ENCODE data around the gene ANHX.
"Not testable (repeated sequence)": the region's sequence is repeated elsewhere in the genome, so short reads cannot be mapped to it uniquely, and the experiment has no call there.

ANHX gene

DNA sequence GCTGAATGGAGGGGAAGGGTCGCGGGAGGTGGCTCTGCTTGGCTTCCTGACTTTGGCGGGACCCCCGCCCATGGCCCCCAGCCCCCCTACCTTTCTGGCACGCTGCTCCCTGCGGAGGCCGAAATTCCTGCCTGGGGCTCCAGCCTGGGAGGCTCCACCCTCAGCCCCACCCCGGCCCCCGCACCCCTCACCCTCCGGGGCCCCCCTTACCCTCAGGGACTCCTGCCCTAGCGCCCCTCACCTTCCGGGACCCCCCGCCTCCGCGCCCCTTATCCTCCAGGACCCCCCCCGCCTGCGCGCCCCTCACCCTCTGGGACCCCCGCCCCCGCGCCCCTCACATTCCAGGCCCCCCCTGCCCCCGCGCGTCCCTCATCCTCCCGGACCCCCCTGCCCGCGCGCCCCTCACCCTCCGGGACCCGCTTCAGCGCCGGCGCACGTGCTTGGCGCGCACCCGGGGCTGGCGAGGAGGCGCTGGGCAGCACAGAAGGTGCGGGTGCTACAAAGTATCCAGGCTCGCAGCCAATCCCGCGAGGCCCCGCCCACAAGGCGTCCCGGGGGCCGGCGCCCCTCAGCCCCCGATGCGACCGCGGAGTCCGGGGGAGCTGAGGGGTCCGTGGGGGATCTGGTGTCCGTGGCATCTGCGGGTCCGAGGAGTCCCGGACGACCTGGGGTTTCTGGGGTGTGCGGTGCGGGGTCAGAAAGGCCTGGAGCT, at the start of gene ANHX:
ANHX (minus strand) TSS at position 477 of the 712 bp plus-strand sequence. CDS start 1,521 bp downstream, outside the sequence.
- no peak for DNase-seq (ENCODE audit: low read depth)

DNA sequence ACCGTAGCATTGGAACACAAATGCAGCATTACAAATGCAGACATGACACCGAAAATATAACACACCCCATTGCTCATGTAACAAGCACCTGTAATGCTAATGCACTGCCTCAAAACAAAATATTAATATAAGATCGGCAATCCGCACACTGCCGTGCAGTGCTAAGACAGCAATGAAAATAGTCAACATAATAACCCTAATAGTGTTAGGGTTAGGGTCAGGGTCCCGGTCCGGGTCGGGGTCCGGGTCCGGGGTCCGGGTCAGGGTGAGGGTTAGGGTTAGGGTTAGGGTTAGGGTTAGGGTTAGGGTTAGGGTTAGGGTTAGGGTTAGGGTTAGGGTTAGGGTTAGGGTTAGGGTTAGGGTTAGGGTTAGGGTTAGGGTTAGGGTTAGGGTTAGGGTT, 29.0 kb upstream of the ANHX start:
- not testable (repeated sequence) for DNase-seq (ENCODE audit: low read depth)

DNA sequence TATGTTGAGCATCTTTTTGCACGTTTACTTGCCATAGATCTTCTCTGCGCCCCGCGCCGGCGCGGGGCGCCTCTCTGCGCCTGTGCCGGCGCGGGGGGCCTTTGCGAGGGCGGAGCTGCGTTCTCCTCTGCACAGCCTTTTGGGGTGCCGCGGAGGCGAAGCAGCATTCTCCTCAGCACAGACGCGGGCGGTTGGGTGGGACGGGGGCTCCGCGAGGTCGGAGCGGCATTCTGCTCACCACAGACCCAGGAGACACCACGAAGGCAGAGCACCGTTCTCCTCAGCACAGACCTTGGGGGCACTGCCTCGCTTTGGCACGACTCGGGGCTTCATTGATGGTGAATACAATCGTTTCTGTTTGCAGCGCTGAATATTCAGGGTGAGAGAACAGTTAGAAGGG, 28.5 kb upstream of the ANHX start:
- DNase-seq (ENCODE audit: low read depth): no peak

DNA sequence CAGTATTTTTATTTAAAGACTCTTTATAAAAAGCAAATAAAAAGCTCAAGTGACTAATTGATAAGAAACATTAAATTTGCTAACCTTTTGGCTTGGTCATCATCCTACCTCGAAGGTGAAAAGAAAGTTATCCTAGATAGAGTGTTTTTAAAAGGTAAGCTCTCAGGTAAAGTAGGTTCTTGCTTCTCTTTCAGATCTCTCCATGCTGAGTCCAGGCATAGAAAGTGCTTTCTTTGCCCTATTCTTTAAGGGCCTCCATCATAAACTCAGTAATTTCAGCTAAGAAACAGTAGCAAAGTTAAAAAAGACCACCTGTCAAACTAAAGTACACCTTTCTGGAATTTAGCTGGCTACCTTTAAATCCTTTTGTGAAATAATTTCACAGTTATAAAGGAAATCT, 20.6 kb upstream of the ANHX start:
- DNase-seq (ENCODE audit: low read depth): no peak

DNA sequence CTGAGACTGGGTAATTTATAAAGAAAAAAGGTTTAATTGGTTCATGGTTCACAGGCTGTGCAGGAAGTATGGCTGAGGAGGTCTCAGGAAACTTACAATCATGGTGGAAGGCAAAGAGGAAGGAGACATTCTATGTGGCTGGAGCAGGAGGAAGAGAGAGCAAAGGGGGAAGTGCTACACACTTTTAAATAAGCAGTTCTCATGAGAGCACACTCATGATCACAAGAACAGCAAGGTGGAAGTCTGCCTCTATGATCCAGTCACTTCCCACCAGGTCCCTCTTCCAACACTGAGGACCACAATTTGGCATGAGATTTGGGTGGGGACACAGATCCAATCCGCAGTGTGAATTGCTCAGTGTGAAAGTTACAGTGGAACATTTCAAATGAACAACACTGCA, 20.2 kb upstream of the ANHX start:
- DNase-seq (ENCODE audit: low read depth): not testable (repeated sequence)

DNA sequence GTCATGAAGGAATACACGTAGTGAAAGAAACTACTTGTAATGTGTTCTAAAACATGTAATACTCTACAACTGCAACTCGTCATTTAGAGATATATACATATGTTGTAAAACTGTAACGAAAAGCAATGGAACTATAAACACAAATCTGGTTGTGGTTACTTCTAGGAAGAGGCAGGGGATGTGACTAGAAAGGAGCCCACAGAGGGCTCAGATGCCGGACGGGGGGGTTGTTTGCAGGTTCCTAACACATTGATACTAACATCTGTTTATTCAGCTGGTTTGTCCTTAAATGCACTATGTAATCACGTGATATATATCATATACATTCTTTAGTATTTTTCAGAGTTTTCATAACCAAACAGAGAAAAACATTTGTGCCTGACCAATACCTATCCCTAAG, 16.1 kb upstream of the ANHX start:
- DNase-seq (ENCODE audit: low read depth): no peak

DNA sequence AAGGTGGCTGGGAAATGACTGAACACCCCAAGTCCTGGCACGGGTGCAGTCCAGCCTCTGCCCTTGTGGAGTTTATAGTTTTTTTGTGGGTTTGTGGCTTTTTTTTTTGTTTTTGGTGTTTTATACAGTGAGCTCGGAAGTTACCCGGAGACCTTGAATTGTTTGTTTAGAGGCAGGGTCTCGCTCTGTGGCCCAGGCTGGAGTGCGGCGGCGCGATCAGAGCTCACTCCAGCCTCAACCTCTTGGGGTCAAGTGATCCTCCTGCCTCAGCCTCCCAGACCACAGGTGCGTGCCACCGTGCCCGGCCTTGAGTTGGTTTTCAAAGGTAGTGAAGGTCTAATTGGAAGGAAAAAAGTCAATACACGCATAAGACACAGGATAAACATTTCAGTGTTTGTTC, 879 bp upstream of the ANHX start:
- DNase-seq (ENCODE audit: low read depth): no peak

DNA sequence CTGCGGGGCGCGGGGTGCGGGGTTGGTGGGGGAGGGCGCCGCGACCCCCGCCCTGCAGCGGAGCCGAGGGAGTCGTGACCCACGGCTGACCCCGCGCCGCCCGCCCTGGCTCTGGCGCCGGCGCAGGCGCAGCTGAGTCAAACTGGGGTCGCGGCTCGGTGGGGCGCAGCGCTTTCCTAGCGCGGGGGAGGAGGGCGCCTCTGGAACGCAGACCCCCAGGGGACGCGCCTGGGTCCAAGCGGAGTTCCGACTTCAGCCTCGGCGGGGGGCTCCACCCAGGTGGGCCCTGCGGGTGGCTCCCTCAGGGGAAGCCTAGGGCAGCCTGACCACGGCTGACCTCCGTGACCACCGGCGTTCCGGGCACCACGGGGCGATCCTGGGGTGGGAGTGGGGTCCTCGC, 467 bp upstream of the ANHX start:
- no peak for DNase-seq (ENCODE audit: low read depth)

DNA sequence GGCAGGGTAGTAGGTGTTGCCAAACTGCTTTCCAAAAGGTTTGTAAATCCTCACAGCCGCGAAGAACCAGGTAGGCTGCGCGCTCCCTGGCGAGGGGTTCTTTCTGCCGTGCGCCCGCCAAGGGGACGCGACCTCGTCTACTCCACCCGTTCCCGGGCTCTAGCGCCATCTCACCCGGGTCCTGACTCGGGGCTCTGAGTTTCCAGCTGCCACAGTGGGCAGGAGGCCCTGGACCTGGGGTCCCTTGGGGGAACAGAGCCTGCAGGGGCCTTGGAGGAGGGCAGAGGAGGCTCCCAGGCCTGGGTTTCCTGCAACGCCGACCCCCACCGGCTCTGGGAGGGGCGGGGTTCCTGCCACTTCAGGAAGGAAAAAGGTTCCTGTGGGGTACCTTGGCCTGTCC, 706 bp downstream of the ANHX start:
- no peak for DNase-seq (ENCODE audit: low read depth)

DNA sequence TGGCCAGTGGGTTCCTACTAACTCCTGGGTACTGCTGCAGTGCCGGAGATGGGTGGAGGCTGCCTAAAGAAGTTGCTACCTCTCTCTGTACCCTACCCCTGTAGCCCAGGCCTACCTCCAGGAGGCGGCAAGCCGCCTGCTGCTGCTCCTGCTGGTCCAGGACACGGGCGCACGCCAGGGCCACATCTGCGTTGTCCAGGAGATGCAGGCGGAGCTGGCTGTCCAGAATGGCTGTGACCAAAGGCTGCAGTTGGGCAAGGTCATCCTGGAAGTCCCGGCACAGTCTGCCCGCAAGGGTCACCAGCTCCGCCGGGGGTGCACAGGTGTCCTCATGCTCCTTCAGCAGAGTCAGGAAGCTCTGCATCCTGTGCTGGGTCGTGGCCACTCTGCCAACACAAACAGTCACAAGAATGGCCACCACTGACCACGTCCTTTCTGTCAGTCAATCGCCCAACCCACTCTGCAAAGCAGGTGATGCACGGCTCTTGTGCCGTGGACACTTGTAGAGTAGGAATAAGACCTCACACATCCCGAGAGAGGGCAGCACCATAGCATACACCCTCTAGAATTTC, 1.6 kb downstream of the ANHX start:
- no peak for DNase-seq (ENCODE audit: low read depth)

DNA sequence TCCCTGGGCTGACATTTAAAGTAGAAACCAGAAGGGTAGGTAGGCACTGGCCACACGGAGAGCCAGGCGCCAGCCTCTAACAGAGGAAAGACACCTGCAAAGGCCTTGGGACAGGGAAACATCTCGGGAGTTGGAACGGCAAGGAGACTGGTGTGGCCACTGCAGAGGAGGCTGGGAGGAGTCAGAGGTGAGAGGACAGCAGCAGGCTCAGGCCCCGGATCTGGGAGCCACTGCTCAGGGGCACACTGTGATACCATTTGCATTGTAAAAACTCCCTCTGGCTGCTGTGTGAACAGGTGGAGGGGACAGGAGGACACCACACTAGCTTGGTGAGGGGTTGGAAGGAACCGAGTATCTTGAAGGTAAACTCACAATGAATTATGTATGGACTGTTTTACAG, 2.7 kb downstream of the ANHX start:
- DNase-seq (ENCODE audit: low read depth): no peak

DNA sequence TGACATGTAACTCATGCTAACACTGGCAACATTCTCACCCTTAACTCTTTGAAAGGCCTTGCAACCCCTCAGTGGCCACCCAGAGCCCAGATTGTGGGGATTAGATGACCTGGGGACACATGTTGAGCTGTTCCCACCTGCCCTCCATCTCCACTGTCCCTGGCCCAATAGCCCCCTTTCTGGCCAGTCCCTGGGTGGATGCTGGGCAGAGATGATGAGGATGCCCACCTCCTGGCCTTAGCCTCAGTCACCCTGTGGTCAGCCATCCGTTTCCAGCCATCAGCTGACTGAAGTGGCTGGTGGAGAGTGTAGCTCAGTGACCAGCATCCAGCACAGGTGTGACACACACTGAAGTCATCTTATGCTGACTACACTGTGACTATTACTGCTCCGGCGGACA, 4.7 kb downstream of the ANHX start:
- DNase-seq (ENCODE audit: low read depth): no peak

DNA sequence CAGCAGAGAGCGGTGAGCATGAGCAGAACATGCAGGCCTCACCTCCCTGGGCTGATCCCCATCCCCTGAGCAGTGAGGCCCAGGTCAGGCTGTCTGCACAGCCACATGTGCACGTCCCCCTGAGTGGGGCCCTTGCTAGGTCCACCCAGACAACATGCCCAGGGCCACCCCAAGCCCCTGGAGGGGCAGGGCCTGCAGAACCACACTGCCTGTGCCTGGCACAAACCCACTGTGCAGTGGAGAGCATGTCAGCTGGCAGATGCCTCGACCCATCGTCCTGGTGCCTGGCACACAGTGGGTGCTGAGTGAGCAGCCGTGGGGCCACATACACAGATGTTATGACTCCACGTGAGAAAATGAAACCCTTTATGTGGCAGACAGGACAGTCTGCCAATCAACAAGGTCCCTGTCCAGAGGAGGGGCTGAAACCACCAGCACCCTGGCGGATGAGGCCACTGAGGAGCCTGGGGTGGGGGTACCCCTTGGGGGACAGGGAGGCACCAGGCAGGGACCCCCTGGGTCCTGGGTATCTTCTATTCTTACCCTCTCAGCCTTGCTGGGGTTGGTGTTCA, 8.3 kb downstream of the ANHX start:
- no peak for DNase-seq (ENCODE audit: low read depth)

DNA sequence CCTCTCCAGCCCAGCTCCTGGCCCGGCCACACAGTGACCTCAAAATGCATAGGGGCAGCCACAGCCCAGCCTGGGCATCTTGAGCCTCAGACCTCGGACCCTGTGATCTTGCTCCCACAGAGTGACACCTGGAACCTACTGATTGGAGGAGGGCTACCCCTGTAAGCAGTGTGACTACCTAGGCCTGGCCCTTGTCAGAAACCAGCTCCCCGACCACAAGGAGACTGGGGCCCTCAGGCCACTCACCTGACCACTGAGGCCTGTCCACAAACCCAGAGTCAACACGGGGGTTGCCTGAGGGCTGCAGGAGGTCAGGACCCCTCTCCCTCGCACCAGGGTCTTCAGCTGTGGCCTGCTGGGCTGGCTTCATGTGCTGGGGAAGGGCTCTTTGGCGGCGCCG, 9.0 kb downstream of the ANHX start:
- no peak for DNase-seq (ENCODE audit: low read depth)

DNA sequence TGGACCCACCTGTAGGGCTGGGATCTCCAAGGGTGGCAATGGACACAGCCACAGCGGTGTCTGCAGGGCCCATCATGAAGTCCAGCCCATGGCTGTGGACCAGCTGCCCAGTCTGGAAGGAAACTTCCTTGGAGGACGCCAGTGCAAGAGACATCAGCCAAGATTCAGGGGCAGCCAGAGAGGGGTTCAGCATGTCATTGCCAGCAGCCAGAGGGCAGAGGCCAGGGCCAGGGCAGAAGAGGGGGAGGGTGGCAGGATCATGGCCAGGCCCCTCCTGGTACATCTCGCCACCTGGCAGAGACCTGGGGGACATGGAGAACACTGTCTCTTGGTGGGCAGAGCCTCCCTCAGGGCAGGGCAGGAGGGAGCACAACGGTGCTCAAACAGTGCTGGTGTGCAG, 10.2 kb downstream of the ANHX start:
- no peak for DNase-seq (ENCODE audit: low read depth)

DNA sequence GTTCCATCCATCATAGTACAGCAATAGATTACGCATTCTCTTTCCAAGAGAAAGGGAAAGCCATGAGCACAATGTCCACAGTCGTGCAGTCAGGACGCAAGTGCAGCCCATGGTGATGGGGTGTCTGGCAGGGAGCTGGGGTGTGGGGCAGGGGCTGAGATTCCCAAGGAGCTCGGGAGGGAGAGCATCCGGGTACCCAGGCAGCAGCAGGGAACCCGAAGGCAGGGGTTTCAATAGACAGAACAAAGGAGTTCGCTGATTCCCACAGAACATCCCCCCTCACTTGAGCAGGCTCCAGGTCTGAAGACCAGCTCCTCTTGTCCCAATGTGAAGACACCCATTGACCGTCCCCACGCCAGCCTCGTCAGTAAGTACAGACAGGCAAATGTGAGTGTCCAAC, 13.5 kb downstream of the ANHX start:
- DNase-seq (ENCODE audit: low read depth): no peak

DNA sequence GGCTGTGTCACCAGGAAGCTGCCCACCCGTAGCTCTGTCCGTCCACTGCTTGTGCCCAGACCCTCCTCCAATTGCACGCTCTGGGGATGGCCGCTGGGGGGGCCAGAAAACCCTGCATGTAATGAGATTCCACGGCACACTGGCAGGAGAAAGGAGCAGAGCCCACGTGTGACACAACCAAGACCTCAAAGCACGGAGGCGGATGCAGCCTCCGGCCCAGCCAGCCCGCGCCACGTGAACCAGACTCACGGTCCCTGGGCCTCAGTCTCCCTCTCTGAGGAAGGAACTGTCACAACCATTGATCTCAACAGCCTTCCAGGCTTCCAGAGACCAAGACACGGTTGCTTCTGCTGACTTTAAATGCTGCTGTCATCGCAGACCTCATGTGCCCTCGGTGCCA, 14.4 kb downstream of the ANHX start:
- DNase-seq (ENCODE audit: low read depth): no peak

DNA sequence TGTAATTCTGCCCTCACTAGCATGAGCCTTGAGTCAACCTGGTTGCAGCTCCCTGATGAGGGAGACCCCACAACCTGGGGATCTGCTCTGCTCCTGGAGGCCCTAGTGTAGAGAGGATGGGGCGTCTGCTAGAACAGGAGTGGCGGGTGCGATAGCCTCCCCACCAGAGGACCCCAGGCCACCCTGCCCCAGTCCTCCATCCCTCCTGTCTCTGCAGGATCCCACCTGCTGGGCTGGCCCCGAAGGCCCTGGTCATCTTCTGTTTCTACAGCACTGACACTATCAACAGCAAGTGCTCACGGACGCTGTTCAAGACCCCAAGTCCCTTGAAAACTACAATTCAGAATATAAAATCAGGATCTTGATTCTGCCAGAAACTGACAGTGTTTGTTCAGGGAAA, 15.2 kb downstream of the ANHX start:
- no peak for DNase-seq (ENCODE audit: low read depth)

DNA sequence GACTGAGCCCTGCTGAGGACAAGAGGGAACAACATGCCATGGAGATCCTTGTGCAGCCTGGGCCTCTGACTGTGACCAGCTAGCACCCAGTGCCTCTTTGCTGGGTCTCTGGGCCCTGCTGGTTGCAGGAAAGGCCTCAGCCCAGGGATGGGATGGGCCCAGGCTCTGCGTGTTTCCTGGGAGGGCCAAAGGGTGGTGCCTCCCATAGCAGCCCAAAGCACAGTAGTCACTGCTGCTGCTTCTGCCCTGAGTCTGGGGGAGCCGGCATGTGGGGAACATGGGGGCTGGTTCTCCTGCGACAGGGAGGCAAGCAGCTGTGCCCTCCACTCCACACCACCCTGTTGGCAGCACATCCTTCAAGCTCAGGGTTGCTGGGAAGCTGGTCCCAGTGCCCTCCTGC, 18.5 kb downstream of the ANHX start:
- no peak for DNase-seq (ENCODE audit: low read depth)

DNA sequence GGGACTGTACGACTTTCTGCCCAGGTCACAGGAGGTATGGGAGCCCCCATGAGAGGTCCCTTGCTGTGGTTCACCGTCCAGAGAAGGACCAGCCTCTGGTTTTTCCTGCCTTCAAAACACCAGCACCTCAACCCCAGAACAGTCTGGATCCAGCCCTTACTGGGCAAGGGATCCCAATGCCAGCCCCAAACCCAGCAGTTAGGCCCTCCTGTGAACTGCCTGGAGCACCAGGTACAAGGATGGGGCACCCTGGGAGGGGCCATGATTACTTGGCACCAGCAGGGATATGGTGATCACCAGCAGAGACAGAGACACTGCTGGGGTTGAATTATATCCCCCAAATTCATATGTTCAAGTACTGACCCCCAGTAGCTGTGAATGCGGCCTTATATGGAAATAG, 20.0 kb downstream of the ANHX start:
- no peak for DNase-seq (ENCODE audit: low read depth)

DNA sequence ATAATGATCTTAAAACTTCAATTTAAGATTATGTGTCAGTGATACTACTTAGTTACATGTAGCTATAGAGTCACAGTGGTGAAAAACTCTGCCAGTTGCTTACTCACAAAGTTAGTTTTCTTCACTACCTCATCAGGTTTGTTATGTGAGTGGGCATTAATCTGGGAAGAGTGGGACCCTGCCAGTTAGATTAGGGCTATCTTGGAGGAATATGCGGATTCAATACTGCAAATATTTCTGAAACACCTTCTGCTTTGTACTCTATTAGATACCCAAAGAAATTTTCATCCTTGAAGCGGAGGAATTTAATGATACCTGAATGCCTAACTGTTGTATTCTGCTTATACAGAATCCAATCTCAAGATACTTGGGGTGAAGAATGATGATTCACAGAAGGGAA, 29.3 kb downstream of the ANHX start:
- DNase-seq (ENCODE audit: low read depth): no peak

DNA sequence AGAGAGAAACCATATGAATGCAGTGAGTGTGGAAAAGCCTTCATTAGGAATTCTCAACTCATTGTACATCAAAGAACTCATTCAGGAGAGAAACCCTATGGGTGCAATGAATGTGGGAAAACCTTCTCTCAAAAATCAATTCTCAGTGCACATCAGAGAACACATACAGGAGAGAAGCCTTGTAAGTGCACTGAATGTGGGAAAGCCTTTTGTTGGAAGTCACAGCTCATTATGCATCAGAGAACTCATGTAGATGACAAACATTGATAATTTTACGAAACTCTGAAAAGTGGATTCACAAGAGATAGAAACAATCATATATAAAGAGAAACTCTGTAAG, 31.4 kb downstream of the ANHX start:
- no peak for DNase-seq (ENCODE audit: low read depth)

DNA sequence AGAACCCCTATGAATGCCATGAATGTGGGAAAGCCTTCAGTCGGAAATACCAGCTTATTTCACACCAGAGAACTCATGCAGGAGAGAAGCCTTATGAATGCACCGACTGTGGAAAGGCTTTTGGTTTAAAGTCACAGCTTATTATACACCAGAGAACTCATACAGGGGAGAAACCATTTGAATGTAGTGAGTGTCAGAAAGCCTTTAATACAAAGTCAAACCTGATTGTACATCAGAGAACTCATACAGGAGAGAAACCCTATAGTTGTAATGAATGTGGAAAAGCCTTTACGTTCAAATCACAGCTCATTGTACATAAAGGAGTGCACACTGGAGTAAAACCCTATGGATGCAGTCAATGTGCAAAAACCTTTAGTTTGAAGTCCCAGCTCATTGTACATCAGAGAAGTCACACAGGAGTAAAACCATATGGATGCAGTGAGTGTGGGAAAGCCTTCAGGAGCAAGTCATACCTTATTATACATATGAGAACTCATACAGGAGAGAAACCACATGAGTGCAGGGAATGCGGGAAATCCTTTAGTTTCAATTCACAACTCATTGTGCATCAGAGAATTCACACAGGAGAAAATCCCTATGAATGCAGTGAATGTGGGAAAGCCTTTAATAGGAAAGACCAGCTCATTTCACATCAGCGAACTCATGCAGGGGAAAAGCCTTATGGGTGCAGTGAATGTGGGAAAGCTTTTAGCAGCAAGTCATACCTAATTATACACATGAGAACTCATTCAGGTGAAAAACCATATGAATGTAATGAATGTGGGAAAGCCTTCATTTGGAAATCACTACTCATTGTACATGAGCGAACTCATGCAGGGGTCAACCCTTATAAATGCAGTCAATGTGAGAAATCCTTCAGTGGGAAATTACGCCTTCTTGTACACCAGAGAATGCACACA, 32.1 kb downstream of the ANHX start:
- DNase-seq (ENCODE audit: low read depth): no peak

All from activated T-cell treated with anti-CD3 and anti-CD28 coated beads for 24 hours (primary cell).